Astrocyte (in vitro differentiated cells and primary cell): ENCODE data around the gene ENOX2. TPM values are rescaled to one million over a fixed set of nuclear protein-coding genes. Genes with fewer than 3 reads are reported as not detected.

Source experiments
- DNase-seq: peaks from one replicate; pipeline ENCODE4 v3.0.0-alpha.2; 2010; ENCODE audit warnings: low read depth
- FAIRE-seq: peaks from 2 replicates; lab custom pipeline; 2011; peaks lifted over from hg19 to GRCh38; lab: Jason Lieb, UNC
- H2AFZ ChIP-seq: 2 replicates; pipeline ENCODE4 v1.6.0; 2012; ENCODE audit warnings: low read depth, low read length, inconsistent platforms
- H3K27ac ChIP-seq: 2 replicates; pipeline ENCODE4 v1.5.1; 2011; ENCODE audit warnings: low read depth, low read length, inconsistent platforms
- H3K27me3 ChIP-seq: 2 replicates; pipeline ENCODE4 v1.6.0; 2011; ENCODE audit warnings: low read length, inconsistent platforms; ENCODE audit not compliant: insufficient read depth
- H3K36me3 ChIP-seq: 2 replicates; pipeline ENCODE4 v1.5.1; 2011; ENCODE audit warnings: low read length, inconsistent platforms; ENCODE audit not compliant: insufficient read depth
- H3K4me1 ChIP-seq: 2 replicates; pipeline ENCODE4 v1.5.1; 2011; ENCODE audit warnings: low read length, inconsistent platforms; ENCODE audit not compliant: insufficient read depth
- H3K4me2 ChIP-seq: 2 replicates; pipeline ENCODE4 v1.6.0; 2012; ENCODE audit warnings: low read length, inconsistent platforms
- H3K4me3 ChIP-seq: 2 replicates; pipeline ENCODE4 v1.5.1; 2011; ENCODE audit warnings: low read depth, mild to moderate bottlenecking, low read length, inconsistent platforms; ENCODE audit not compliant: insufficient read depth
- H3K79me2 ChIP-seq: 2 replicates; pipeline ENCODE4 v1.6.0; 2012; ENCODE audit warnings: mild to moderate bottlenecking, low read length, inconsistent platforms; ENCODE audit not compliant: insufficient read depth
- H3K9ac ChIP-seq: 2 replicates; pipeline ENCODE4 v1.6.0; 2012; ENCODE audit warnings: mild to moderate bottlenecking, low read length, inconsistent platforms
- H3K9me3 ChIP-seq: 2 replicates; pipeline ENCODE4 v1.5.1; 2012; ENCODE audit warnings: low read depth, mild to moderate bottlenecking, low read length, inconsistent platforms; ENCODE audit not compliant: insufficient read depth
- H4K20me1 ChIP-seq: 2 replicates; pipeline ENCODE4 v1.6.0; 2012; ENCODE audit warnings: low read length, inconsistent platforms; ENCODE audit not compliant: insufficient read depth
- H3K27ac Mint-ChIP-seq: one replicate; pipeline ENCODE4 v1.8.0; 2021; ENCODE audit warnings: mild to moderate bottlenecking, mixed read lengths; ENCODE audit not compliant: unreplicated experiment
- H3K27me3 Mint-ChIP-seq: one replicate; pipeline ENCODE4 v1.8.0; 2021; ENCODE audit warnings: low read depth, mixed read lengths; ENCODE audit not compliant: unreplicated experiment
- H3K36me3 Mint-ChIP-seq: one replicate; pipeline ENCODE4 v1.8.0; 2021; ENCODE audit warnings: low read depth, mixed read lengths; ENCODE audit not compliant: unreplicated experiment
- H3K4me1 Mint-ChIP-seq: one replicate; pipeline ENCODE4 v1.8.0; 2021; ENCODE audit warnings: low read depth, mixed read lengths; ENCODE audit not compliant: unreplicated experiment
- H3K4me3 Mint-ChIP-seq: one replicate; pipeline ENCODE4 v1.8.0; 2021; ENCODE audit warnings: mild to moderate bottlenecking, moderate library complexity, mixed read lengths; ENCODE audit not compliant: unreplicated experiment
- H3K9me3 Mint-ChIP-seq: one replicate; pipeline ENCODE4 v1.8.0; 2021; ENCODE audit warnings: mild to moderate bottlenecking, mixed read lengths; ENCODE audit not compliant: unreplicated experiment
- EZH2 ChIP-seq: IDR thresholded peaks from 2 replicates; pipeline ENCODE4 v1.6.1; 2012; ENCODE audit warnings: mild to moderate bottlenecking, low read length, inconsistent platforms; ENCODE audit not compliant: insufficient read depth
- total RNA-seq: library from RNA; stranded (reverse); gene quantifications from 2 replicates; pipeline ENCODE4 v1.2.1, GENCODE V29; 2021
- TF ChIP-seq, protein P1 (sequence below): IDR thresholded peaks from 2 replicates; pipeline ENCODE4 v1.5.1; 2011; ENCODE audit warnings: low read depth, mild to moderate bottlenecking, inconsistent platforms, low read length, moderate library complexity; ENCODE audit not compliant: insufficient read depth

The ENOX2 gene
- total RNA-seq, 1 donor from 2014 or later = 9.4 TPM

GRCh38 chrX:130647468-130647867 is 255.5 kb downstream of the ENOX2 start:
- no peaks in the 10 kb centered on the region for H3K27me3 ChIP-seq
- no peaks in the 10 kb centered on the region for H3K4me1 ChIP-seq
- DNase-seq (no peak), FAIRE-seq (no peak)
- H3K4me3 ChIP-seq = no peak overlapping the region
- no peak overlapping the region for H3K9ac ChIP-seq
- Mint-ChIP-seq H3K4me1 (no peaks in the 10 kb centered on the region), H3K9me3 (no peaks in the 10 kb centered on the region), H3K36me3 (peaks cover 5% of the 10 kb centered on the region), H3K27me3 (no peaks in the 10 kb centered on the region), H3K4me3 (no peak overlapping the region), H3K27ac (no peak overlapping the region)
- no peaks in the 10 kb centered on the region for H3K79me2 ChIP-seq
- H3K27ac ChIP-seq = no peak overlapping the region
- no peaks in the 10 kb centered on the region for H4K20me1 ChIP-seq
- H3K4me2 ChIP-seq = no peak overlapping the region
- no peaks in the 10 kb centered on the region for H3K36me3 ChIP-seq
- TF ChIP-seq, protein P1, sequence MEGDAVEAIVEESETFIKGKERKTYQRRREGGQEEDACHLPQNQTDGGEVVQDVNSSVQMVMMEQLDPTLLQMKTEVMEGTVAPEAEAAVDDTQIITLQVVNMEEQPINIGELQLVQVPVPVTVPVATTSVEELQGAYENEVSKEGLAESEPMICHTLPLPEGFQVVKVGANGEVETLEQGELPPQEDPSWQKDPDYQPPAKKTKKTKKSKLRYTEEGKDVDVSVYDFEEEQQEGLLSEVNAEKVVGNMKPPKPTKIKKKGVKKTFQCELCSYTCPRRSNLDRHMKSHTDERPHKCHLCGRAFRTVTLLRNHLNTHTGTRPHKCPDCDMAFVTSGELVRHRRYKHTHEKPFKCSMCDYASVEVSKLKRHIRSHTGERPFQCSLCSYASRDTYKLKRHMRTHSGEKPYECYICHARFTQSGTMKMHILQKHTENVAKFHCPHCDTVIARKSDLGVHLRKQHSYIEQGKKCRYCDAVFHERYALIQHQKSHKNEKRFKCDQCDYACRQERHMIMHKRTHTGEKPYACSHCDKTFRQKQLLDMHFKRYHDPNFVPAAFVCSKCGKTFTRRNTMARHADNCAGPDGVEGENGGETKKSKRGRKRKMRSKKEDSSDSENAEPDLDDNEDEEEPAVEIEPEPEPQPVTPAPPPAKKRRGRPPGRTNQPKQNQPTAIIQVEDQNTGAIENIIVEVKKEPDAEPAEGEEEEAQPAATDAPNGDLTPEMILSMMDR = no peak
- TF ChIP-seq EZH2 = no peak
- H3K9me3 ChIP-seq = no peaks in the 10 kb centered on the region
- H2AFZ ChIP-seq = no peak overlapping the region

- no peak overlapping the region for H3K4me3 Mint-ChIP-seq
- Histone ChIP-seq H3K9ac (no peak overlapping the region), H3K9me3 (no peaks in the 10 kb centered on the region), H3K4me3 (no peak overlapping the region), H3K36me3 (no peaks in the 10 kb centered on the region), H3K4me1 (no peaks in the 10 kb centered on the region), H3K79me2 (no peaks in the 10 kb centered on the region), H4K20me1 (no peaks in the 10 kb centered on the region), H3K4me2 (no peak overlapping the region), H2AFZ (no peak overlapping the region), H3K27ac (no peak overlapping the region), H3K27me3 (no peaks in the 10 kb centered on the region)
- DNase-seq (no peak), FAIRE-seq (no peak)
- no peaks in the 10 kb centered on the region for H3K9me3 Mint-ChIP-seq
- H3K27ac Mint-ChIP-seq = no peak overlapping the region
- no peaks in the 10 kb centered on the region for H3K27me3 Mint-ChIP-seq
- H3K36me3 Mint-ChIP-seq = peaks cover 5% of the 10 kb centered on the region
- TF ChIP-seq EZH2 = no peak
- TF ChIP-seq, protein P1 = no peak
- H3K4me1 Mint-ChIP-seq = no peaks in the 10 kb centered on the region
These were observed 256.9 kb downstream of the ENOX2 start for GRCh38 chrX:130645955-130646583.

GRCh38 chrX:130637591-130637990 is 265.4 kb downstream of the ENOX2 start:
- H3K4me3 Mint-ChIP-seq = no peak overlapping the region
- no peak overlapping the region for H3K27ac Mint-ChIP-seq
- DNase-seq (peak; percentile 15), FAIRE-seq (peak; percentile 99)
- Histone ChIP-seq H2AFZ (no peak overlapping the region), H3K4me2 (no peak overlapping the region), H3K9me3 (no peaks in the 10 kb centered on the region), H3K4me3 (no peak overlapping the region), H3K9ac (no peak overlapping the region), H4K20me1 (no peaks in the 10 kb centered on the region), H3K27me3 (no peaks in the 10 kb centered on the region), H3K4me1 (no peaks in the 10 kb centered on the region), H3K27ac (no peak overlapping the region), H3K79me2 (no peaks in the 10 kb centered on the region), H3K36me3 (no peaks in the 10 kb centered on the region)
- no peaks in the 10 kb centered on the region for H3K9me3 Mint-ChIP-seq
- TF ChIP-seq, protein P1 = no peak
- no peak for TF ChIP-seq EZH2
- H3K36me3 Mint-ChIP-seq = no peaks in the 10 kb centered on the region
- no peaks in the 10 kb centered on the region for H3K27me3 Mint-ChIP-seq
- H3K4me1 Mint-ChIP-seq = peaks cover 3% of the 10 kb centered on the region
